KOPT-K1 (cell line): ENCODE data around the gene C11orf97.
A peak's percentile ranks its signal among the peaks of the same experiment; 100 is the strongest.
"Not testable (repeated sequence)": the region's sequence is repeated elsewhere in the genome, so short reads cannot be mapped to it uniquely, and the experiment has no call there.

Experiments
- H3K27ac ChIP-seq: fragments of 200-600 bp; sonication (generic); 2 replicates; pipeline ENCODE4 v1.5.1; 2016; ENCODE audit warnings: antibody characterized with exemption, mild to moderate bottlenecking, low read depth, low read length; ENCODE audit not compliant: poor library complexity, severe bottlenecking
- H3K36me3 ChIP-seq: fragments of 200-600 bp; sonication (generic); 2 replicates; pipeline ENCODE4 v1.5.1; 2017; ENCODE audit warnings: antibody characterized with exemption, mild to moderate bottlenecking, low read length, moderate library complexity; ENCODE audit not compliant: insufficient read depth
- H3K9me3 ChIP-seq: fragments of 200-600 bp; sonication (generic); 2 replicates; pipeline ENCODE4 v1.5.1; 2017; ENCODE audit warnings: antibody characterized with exemption, low read length, mild to moderate bottlenecking; ENCODE audit not compliant: insufficient read depth, poor library complexity, severe bottlenecking

Gene C11orf97, protein sequence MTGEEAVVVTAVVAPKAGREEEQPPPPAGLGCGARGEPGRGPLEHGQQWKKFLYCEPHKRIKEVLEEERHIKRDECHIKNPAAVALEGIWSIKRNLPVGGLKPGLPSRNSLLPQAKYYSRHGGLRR

DNA sequence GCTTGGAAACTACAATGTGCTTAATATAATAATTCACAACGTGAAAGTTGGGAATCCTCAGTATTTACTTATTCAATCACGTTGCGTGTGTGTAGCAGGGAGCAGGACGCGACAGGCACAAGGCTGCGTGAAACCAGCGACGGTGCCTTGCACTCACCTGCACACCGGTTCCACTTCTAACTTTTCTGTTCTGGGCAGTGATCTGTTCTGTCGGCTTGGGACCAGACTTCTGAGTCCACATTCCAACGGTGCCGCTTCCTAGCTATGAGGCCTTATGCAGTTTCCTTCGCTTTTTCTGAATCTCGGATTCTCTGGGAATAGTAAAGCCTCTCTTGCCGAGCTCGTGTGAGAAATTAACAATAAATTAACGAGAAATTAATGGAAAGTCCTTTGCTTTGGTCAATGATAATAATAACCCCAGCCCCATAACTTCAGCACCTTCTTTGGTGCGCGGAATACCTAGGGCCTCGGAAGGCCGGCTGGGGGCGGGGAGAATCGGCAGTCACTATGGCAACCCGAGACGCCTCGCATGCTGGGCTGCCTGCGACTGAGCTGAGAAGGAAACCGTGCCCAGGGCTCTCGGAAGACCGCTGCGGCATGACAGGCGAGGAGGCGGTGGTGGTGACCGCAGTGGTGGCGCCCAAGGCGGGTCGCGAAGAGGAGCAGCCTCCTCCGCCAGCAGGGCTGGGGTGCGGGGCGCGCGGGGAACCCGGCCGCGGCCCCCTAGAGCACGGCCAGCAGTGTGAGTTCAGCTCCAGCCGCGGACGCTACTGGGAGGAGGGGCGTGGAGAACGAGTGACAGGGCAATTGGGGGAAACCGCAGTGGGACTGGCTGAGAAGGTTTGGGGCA is at the start of gene C11orf97:
Gene C11orf97 (plus strand): TSS at position 530 of the 850 bp plus-strand sequence. CDS start 68 bp downstream, at position 598.
- Histone ChIP-seq H3K27ac (no peak within 1 kb of the TSS), H3K9me3 (no peaks in the 10 kb centered on the region), H3K36me3 (no peaks in the 10 kb centered on the region)

DNA sequence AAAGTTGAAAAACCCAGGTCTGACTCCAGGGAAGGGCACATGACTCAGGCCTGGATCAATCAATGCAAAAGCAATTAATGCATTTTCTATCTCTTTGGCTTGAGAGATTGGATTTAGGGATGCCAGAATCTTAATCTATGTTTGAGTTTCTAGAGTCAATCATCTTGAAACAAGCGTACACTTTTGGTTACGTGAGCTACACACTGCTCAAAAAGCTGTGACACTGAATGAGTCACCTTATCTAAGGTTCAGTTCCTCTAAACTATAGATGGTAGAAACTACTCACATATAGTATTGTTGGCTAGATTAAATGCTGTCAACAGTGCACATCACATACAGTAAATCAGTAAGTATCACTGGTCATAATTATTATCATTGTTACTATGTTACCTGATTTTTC is 42.8 kb upstream of the C11orf97 start:
- H3K27ac ChIP-seq, result no peak overlapping the region
- no peaks in the 10 kb centered on the region for H3K9me3 ChIP-seq
- peaks cover 87% of the 10 kb centered on the region for H3K36me3 ChIP-seq

DNA sequence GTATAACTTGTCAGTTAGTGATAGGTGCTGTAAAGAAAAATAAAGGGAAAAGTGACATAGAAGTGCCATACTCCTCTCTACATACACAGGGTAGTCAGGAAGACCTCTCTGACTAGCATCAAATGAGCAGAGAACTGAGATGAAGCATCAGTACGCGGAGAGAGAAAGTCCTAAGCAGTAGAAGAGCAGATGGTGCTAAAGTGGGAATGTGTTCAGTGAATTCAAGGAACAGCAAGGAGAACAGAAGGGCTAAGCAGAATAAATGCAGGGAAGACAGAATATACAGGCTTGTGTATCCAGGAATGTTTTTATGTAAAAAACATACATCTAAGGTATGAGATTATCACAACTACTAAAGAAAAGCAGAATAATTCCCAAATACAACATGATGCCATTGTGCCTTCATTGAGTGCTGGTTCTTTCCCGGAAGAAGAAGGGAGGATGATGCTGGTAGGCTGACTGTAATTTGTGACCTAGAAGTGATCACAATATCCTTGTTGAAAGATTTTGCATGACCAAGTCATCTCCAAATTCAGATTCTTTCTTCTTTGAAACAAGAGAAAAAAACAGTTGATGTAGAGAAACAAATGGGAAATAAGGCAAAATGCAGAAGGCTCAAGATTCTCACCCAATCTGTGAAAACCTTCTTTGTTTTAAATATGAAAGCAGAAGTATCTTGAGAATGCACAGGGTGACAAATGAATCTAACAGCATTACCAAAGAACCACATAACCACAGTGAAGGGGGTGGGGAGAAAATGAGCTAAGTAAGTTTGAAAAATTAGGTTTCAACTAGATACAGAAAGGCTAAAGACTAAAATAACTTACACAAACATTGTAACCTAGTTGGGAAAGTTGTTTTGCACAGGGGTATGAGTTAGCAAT is 39.1 kb upstream of the C11orf97 start:
- Histone ChIP-seq H3K9me3 (no peaks in the 10 kb centered on the region), H3K36me3 (peaks cover 86% of the 10 kb centered on the region), H3K27ac (peak overlapping the region; percentile 44)

DNA sequence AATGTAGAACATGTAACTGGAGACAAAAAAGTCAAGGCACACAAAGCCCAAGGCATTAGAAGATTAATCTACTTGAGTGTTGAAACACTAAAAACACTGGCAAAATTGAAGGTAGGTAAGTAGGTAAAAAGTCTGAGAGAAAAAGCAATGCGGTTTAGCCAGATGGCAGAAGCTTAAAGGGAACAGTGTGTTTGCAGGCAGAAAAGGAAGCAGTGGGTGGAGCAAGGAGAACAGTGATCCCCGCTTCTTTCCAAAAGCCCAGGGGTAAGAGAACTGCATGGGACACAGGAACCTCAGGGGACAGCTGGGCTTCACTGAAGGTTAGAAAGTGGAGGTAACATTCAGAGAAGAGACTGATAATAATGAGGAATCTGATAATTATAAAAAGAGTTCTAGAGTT is 34.6 kb upstream of the C11orf97 start:
- Histone ChIP-seq H3K36me3 (peaks cover 84% of the 10 kb centered on the region), H3K27ac (no peak overlapping the region), H3K9me3 (no peaks in the 10 kb centered on the region)

DNA sequence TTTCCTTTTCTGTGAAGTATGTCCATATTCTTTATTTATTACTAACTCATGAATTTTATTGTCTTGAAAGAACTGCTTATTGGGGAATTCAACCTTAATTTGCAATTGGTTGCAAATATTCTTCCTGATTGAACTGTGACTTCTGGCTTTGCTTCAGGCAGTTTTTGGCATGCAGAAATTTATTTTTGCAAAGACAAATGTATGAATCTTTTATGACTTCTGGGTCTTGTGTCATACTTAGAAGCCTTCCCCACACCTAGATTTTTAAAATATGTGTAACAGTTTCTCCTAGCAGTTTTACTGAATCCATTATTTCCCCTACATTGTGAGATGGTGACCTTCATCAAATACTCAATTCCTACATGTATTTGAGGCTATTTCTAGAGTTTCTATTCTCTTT is 30.9 kb upstream of the C11orf97 start:
- Histone ChIP-seq H3K9me3 (no peaks in the 10 kb centered on the region), H3K36me3 (peaks cover 93% of the 10 kb centered on the region)

DNA sequence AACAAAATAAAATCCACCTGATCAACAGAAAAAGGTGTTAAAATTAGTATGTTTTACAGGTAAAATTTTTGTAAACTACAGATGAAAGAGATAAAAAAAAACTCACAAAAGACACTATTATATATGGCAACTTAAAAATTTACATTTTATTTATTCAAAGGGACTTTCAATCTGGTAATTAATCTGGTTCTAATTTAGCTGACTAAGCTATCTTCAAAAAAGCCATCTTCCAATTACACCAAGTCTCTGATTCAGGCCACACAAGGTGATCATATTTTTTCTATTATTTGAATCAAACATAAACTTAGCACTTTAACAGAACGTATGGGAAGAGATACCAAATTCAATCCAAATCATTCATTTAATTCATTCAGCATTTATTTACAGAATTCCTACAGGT is 26.2 kb upstream of the C11orf97 start:
- H3K27ac ChIP-seq, result no peak overlapping the region
- no peaks in the 10 kb centered on the region for H3K9me3 ChIP-seq
- H3K36me3 ChIP-seq, result peaks cover 94% of the 10 kb centered on the region

More for the DNA sequence above, 30.9 kb upstream of the C11orf97 start:
- no peak overlapping the region for H3K27ac ChIP-seq

DNA sequence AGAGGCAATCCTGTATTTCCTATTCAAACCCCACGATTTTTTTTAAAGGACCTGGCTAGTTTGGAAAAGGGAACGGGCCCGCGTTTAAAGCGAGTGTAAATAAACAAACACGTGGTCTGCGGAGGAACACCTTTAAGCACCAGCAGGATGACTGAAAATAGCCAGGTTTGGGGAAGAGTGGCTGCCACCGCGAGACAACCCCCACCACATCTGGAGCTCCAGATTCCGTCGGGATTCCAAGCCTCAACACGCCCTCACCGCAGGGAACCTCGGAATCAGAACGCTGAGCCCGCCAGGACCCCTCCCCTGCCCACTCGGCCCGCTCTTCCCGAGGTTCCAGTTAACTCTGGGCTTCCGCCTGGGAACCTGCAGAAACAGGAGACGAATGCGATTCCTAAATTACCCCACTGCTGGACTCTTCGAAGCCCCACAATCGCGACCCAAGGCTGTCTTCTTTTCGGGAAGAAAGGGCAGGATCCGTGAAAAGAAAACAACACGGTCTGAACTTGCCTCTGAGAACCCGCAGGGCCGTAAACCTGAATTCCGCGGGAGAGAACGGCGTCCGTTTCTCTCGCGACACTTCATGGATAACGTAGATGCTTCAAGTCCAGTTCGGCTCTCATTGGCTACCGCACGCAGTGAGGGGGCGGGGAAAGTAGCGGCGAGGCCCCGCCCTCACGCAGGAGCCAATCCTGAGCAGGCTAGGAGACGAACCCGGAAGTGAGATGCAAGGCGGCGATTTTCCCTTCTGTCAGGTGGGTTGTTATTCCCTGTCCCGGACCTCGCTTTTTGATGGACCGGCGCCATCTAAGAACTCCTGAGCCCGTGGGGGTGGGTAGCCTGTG is 18.8 kb upstream of the C11orf97 start, which contains the start of the genes ANKRD49 and MRE11:
Gene ANKRD49 (plus strand): TSS at position 704 of the 845 bp plus-strand sequence. CDS start 2,710 bp downstream, outside the sequence.
Gene MRE11 (minus strand): TSS at position 564 of the 845 bp plus-strand sequence. CDS start 1,043 bp downstream, outside the sequence.
- peaks cover 45% of the 10 kb centered on the region for H3K36me3 ChIP-seq

DNA sequence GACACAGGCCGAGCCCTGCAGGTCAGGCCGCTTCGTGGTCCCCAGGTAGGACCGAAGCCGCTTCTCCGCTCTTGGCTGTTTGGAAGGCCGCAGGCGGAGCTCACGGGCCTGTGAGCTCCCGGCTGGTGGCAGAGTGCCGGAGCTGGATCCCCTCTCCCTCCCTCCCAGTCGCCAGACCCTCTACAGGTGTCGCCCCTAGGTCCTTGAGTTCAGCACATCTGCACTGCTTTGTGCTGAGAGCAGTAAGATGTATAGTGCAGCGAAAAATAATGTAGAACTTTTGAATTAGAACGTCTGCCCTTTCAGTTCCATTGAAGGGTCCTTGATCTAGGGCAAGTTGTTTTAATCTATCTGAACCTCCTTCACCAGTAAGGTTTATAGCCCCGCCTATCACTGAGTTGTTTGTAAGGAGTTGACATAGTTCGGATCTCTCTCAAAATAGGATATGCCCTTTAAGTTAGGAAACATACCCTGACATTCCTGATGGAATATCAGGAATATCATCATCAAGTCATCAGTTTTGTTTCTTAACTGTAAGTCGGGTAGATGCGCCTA is 18.1 kb upstream of the C11orf97 start:
- Histone ChIP-seq H3K27ac (peak overlapping the region; percentile 81), H3K36me3 (peaks cover 45% of the 10 kb centered on the region), H3K9me3 (no peaks in the 10 kb centered on the region)

More for the DNA sequence above, 18.8 kb upstream of the C11orf97 start, which contains the start of the genes ANKRD49 and MRE11:
- H3K27ac ChIP-seq, result peak within 1 kb of the TSS; percentile 81
- no peaks in the 10 kb centered on the region for H3K9me3 ChIP-seq

DNA sequence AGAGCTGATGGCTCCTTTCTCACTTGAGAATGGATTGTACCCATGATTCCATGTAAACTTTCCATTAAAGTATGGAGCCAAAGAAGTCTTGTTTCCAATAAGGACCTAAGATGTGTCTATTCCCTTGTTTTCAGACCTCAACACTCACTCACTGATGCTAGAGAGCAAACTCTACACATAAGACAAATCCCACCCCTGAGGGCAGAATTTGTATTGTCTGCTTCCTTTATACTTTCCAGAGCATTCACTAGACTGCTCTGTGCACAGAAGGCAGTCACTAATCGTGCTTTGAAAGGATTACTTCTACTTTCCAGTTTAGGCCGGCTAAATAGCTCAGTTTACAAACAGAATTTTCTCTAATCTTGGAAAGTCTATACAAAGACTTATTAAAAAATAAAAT is 12.1 kb upstream of the C11orf97 start:
- H3K36me3 ChIP-seq, result peaks cover 50% of the 10 kb centered on the region
- H3K27ac ChIP-seq, result no peak overlapping the region
- no peaks in the 10 kb centered on the region for H3K9me3 ChIP-seq

DNA sequence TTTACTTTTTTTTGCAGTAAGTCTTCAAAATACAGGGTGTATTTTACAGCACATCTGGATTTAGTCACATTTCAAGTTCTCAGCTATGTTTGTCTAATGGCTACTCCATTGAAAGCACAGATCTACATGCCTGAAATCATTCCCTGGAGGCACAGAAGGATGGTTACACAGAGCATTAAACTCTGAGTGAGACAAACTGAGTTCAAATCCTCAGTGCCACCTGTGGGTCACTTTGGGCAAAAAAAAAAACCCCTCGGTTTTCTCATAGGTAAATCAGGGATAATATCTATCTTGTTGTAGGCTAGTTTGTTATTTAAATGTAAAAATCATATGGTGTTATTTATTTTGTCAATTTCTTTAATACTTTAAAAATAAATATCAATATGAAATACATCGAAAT is 10.7 kb upstream of the C11orf97 start:
- Histone ChIP-seq H3K36me3 (peaks cover 47% of the 10 kb centered on the region), H3K9me3 (no peaks in the 10 kb centered on the region), H3K27ac (no peak overlapping the region)

DNA sequence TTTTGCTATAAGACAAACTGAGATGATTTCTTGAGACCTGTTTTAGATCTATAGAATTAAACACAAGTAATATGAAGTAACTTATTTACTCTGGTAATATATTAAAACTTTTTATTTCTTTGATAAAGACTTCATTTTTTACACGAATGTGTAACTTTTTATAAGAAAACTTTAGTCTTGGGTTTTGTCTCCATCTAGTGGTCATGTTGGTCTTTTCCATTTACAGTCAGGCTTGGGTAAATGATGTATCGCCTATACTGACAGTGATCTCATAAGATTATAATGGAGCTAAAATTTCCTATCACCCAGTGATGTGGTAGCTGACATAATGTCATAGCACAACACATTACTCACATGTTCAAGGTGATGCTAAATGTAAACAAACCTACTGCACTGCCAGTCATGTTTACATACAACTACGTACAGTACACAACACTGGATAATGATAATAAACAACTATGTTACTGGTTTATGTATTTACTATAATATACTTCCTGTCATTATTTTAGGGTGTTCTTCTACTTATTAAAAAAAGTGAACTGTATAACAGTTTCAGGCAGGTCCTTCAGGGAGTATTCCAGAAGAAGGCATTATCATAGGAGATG is 7.5 kb upstream of the C11orf97 start:
- peaks cover 14% of the 10 kb centered on the region for H3K36me3 ChIP-seq
- no peak overlapping the region for H3K27ac ChIP-seq
- no peaks in the 10 kb centered on the region for H3K9me3 ChIP-seq

DNA sequence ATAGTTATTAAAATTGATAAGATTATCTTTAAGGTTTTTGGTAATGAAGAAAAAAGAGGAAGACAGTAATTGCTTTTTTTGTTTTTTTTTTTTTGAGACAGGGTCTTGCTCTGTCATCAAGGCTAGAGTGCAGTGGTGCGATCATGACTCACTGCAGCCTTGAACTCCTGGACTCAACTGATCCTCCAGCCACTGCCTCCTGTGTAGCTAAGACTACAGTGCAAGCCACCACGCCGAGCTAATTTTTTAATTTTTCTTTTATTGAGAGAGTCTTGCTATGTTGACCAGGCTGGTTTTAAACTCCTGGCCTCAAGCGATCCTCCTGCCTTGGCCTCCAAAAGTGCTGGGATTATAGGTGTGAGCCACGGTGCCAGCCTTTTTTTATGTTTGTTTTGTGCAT is 5.7 kb upstream of the C11orf97 start:
- H3K9me3 ChIP-seq, H3K36me3 ChIP-seq, H3K27ac ChIP-seq: not testable (repeated sequence)

DNA sequence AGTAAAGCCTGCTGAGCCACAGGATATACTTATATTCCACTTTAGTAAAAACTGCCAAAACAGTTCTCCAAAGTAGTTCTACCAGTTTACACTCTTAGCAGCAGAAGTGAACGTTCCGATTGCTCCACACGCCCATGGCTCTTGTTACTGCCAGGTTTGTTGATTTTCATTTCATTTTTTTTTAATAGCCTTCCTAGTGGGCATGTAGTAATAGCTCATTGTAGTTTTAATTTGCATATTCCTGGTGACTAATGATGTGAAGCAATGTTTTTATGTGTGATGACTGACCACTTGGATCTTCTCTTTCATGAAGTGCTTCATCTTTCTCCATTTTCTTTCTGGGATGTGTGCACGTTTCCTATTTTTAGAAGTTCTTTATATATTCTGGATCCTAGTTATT is 4.8 kb upstream of the C11orf97 start:
- Histone ChIP-seq H3K36me3 (no peaks in the 10 kb centered on the region), H3K9me3 (no peaks in the 10 kb centered on the region), H3K27ac (no peak overlapping the region)

DNA sequence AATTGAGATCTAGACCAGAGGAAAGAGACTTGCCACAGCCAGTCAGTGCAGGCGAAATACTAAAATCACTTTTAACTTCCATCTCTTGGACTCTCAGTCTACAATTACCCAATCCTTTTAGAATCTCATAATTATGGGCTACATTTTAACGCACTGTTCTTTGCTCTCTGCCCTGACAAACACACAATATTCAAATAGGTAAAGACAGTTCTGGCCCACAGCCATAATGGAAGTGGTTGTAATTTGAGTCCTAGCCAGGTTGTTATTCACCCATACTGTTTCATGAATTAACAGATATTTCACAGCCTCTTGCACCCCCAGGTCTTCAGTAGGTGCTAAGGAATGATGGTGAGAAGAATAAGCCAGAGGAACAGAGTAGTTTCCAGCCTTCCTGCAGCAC is 830 bp downstream of the C11orf97 start:
- no peak overlapping the region for H3K27ac ChIP-seq
- no peaks in the 10 kb centered on the region for H3K36me3 ChIP-seq
- H3K9me3 ChIP-seq, result no peaks in the 10 kb centered on the region
